GM19193 (cell line): ENCODE results near the gene GNPTAB.
A peak's percentile ranks its signal among the peaks of the same experiment; 100 is the strongest.

ENCODE experiments used
- POLR2A ChIP-seq: IDR thresholded peaks from 4 replicates; pipeline ENCODE4 v1.6.1; 2011; ENCODE audit not compliant: insufficient read depth, insufficient read length; ENCODE audit errors: extremely low read depth

The GNPTAB gene

GRCh38 chr12:101830367-101831325 is at the start of gene GNPTAB:
Gene GNPTAB (minus strand): TSS chr12:101830959. CDS start chr12:101830675, 284 bp downstream.
- TF ChIP-seq POLR2A, result peak; percentile 86

DNA sequence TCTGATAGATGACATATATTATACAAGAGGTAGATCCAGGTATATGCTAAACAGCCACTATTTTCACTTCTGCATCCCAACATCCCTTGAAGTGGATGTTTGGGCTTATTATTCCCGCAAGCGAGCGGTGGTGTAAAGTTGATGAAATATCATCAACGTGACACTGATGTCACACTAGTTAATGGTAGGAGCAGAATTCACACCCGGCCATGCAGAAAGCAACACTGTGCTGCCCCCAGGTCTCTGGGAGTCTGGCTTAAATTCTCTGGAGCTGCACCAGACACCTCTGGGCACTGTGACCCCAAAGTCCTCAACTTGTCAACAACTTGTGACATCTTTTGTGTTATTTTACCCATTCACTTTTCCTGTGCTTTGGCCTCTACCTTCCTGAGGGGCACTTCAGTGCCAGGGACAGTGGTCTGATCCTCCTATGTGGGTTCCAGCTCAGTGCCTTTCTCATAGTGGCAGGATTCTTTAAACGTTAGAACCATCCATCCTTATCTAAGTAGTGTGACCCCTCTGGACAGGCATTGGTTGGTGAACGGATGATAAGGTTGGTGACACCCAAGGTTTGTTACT is 47.6 kb upstream of the GNPTAB start:
- TF ChIP-seq POLR2A, result no peak

- no peak for TF ChIP-seq POLR2A
Measured at GRCh38 chr12:101877806-101878242, 47.1 kb upstream of the GNPTAB start.

DNA sequence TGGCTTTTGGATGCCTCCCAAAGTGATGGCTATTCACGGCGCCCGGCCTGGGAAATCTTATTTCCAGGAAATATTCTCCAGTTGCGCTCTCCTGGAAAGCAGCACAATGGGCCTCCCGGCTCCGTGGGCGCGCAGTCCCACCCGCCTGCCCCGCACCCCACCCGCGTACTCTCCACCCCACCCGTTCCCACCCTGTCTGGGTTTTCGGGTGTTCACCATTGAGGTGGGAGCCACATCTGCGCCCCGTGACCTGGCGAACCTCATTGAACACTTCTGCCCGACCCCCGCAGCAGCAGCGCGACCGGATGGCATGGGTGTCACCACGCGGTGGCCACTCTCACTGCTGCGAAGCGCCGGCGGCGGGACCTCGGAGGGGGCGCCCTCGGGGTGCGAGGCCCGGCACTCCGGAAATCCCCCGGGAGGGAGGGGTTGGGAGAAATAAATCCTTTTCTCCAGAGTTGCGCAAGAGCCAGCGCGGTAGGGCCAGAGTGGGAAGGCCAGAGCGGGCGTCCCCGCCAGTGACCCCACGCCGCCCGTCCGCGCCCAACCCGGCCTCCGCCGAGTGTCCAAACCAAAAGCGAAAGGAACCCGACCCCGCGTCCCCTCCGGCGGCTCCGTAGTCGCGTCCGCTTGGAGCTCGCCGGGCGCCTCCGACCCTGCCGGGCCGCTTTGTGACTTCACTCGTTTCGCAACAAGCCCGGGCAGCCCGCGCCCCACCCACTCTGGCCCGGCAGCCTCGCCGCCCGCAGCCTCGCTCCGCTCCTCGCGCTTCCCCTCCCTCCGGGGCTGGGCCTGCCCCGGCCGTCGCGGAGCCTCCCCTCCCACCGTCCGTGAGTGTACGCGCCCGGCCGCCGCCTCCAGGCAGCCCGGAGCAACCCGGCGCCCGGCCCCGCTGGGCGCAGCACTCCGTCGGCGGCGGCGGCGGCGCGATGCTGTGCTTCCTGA is 46.4 kb upstream of the GNPTAB start, which contains the start of gene DRAM1:
DRAM1 (plus strand) TSS at position 720 of the 945 bp plus-strand sequence; CDS start at position 930, 210 bp downstream.
- peak; percentile 93 for TF ChIP-seq POLR2A

DNA sequence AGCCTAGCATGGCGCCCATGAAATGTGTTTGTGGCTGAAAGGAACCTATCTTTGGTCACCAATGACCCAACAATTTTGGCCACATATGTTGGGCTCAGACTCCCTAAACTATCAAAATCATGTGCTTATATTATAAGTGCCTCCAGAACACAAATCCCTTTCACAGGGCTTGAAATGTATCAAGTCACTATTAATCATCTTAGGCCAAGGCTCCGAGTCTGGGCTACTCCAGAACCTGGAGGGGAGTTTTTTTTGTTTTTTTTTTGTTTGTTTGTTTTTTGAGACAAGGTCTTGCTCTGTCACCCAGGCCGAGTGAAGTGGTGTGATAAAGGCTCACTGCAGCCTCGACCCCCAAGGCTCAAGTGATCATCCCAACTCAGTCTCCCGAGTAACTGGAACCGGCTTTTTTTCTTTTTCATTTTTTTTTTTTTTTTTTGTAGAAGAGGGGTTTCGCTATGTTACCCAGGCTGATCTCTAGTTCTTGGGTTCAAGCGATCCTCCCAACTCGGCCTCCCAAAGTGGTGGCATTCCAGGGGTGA is 45.6 kb upstream of the GNPTAB start:
- TF ChIP-seq POLR2A, result no peak

GRCh38 chr12:101875162-101875561 is 44.4 kb upstream of the GNPTAB start:
- no peak for TF ChIP-seq POLR2A

DNA sequence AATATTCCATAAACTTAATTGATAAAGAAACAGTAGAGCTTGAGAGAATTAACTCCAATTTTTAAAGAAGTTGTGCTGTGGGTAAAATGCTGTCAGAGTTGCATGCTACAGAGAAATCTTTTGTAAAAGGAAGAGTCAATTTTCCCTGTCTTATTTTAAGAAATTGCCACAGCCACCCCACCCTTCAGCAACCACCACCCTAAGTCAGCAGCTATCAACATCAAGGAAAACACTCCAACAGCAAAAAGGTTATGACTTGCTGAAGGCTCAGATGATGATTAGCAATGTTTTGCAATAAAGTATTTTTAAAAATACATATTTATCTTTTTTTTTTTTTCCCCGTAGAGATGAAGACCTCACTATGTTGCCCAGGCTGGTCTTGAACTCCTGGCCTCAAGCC is 40.2 kb upstream of the GNPTAB start:
- no peak for TF ChIP-seq POLR2A

DNA sequence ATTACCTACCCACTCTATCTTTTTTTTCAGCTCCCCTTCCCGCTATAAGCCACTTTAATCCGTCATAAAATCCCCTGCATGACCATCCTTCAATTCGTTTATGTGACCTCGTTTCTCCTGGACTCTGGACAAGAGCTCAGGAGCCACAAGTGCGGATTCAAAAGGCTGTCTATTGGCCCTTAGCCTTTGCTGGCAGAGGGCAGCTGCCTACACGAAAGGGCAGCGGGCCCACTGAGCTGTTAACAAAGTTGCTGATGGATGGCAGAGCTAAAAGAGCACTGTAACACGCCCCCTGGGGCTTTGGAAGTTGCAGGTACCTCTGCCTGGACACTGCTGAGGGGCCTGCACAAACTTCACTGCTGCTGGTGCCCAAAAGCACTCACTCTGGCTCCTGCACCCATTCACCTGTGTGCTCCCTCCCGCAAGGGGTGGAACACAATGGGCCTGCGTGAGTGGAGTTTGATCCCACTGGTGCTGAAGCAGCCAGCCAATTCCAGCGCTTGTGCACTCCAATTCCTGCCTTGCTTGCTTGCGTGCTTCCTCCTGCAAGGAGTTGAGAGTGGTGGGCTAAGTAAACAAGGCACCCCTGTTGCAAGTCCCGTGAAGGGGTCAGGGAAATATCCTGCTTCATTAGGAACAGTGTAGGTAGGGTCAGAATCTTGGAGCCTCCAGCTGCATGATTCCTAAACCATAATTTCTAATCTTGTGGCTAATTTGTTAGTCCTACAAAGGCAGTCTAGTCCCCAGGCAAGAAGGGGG is 36.0 kb upstream of the GNPTAB start:
- TF ChIP-seq POLR2A, result no peak

GRCh38 chr12:101863981-101864380 is 33.2 kb upstream of the GNPTAB start:
- TF ChIP-seq POLR2A, result no peak

- no peak for TF ChIP-seq POLR2A
Measured at GRCh38 chr12:101862245-101862644, 31.5 kb upstream of the GNPTAB start.

DNA sequence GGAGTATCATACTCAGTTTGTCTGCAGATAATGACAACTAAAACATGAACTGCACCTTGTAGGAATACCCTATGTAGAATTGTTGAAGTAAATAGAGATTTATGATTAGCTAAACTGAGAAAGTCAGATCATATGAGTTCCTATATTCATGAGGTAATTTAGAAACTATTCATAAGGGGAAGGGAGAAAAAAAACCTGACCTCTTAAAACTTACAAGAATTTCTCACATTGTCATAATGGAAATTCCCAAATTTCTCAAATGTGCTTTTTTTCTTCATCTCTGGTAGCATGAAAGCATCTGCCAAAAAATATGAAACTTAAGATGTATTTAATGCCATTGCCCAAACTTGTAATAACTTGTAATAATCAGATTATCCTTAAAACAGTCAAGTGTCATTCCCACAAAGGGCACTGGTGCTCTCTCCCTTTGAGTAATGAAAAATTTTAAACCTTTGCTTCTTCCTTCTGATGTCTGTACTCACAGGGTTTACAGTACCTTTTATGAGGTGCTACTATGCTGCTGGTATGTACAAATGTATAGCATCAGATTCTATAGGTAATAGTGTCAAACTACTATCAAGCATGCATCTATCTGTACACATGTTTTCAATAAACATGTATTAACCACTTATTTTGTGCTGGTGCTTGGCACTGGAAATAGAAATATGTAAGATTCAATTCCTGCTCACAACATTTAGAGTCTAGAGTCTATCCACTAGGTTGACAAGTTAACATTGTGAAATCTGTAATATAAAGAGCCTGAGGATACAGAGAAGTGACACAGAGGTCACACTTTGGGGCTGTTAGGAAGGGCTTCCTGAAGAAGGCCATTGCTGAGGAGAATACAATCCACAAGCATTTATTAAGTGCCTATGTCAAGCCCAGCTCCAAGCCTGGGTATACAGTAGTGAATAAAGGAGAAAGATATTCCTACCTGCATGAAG is 29.2 kb upstream of the GNPTAB start:
- TF ChIP-seq POLR2A, result no peak

GRCh38 chr12:101858361-101858760 is 27.6 kb upstream of the GNPTAB start:
- no peak for TF ChIP-seq POLR2A
